Measurements from ENCODE around the gene CBX8. TPM values are rescaled to one million over a fixed set of nuclear protein-coding genes. Genes with fewer than 3 reads are reported as not detected.

The CBX8 gene
- total and polyA plus RNA-seq, 2 of the 13 experiments (the other 11 are each of a cell fraction or from before 2014, with no cell fraction given): 0.34 to 12.6 TPM

DNA sequence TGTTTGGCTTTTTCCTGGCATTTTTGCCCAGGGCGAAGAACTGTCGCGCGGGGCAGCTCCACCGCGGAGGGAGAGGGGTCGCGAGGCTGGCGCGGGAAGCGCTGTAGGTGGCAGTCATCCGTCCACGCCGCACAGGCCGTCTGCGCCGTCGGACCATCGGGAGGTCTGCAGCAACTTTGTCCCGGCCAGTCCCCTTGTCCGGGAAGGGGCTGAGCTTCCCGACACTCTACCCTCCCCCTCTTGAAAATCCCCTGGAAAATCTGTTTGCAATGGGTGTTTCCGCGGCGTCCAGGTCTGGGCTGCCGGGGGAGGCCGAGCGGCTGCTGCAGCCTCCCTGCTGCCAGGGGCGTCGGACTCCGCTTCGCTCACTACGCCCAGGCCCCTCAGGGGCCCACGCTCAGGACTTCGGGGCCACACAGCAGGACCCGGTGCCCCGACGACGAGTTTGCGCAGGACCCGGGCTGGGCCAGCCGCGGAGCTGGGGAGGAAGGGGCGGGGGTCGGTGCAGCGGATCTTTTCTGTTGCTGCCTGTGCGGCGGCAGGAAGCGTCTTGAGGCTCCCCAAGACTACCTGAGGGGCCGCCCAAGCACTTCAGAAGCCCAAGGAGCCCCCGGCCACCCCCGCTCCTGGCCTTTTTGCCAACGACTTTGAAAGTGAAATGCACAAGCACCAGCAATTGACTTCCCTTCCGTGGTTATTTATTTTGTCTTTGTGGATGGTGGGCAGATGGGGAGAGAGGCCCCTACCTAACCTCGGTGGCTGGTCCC lies 44.7 kb upstream of the CBX8 start (continued):
- TF ChIP-seq POGZ (CRISPR knock-in tag; IDR thresholded peaks at IDR 0.05): no peak
- TF ChIP-seq, protein P1, sequence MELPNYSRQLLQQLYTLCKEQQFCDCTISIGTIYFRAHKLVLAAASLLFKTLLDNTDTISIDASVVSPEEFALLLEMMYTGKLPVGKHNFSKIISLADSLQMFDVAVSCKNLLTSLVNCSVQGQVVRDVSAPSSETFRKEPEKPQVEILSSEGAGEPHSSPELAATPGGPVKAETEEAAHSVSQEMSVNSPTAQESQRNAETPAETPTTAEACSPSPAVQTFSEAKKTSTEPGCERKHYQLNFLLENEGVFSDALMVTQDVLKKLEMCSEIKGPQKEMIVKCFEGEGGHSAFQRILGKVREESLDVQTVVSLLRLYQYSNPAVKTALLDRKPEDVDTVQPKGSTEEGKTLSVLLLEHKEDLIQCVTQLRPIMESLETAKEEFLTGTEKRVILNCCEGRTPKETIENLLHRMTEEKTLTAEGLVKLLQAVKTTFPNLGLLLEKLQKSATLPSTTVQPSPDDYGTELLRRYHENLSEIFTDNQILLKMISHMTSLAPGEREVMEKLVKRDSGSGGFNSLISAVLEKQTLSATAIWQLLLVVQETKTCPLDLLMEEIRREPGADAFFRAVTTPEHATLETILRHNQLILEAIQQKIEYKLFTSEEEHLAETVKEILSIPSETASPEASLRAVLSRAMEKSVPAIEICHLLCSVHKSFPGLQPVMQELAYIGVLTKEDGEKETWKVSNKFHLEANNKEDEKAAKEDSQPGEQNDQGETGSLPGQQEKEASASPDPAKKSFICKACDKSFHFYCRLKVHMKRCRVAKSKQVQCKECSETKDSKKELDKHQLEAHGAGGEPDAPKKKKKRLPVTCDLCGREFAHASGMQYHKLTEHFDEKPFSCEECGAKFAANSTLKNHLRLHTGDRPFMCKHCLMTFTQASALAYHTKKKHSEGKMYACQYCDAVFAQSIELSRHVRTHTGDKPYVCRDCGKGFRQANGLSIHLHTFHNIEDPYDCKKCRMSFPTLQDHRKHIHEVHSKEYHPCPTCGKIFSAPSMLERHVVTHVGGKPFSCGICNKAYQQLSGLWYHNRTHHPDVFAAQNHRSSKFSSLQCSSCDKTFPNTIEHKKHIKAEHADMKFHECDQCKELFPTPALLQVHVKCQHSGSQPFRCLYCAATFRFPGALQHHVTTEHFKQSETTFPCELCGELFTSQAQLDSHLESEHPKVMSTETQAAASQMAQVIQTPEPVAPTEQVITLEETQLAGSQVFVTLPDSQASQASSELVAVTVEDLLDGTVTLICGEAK (IDR thresholded peaks at IDR 0.05): no peak
- TF ChIP-seq, protein P1 (CRISPR knock-in tag; IDR thresholded peaks at IDR 0.05): no peak; the same call in 1 of the 2 replicates
- TF ChIP-seq HOXA5 (CRISPR knock-in tag; IDR thresholded peaks at IDR 0.05): peak; percentile 65; the same call in 1 of the 2 replicates
- peak; percentile 46; the same call in 1 of the 2 replicates for TF ChIP-seq ZNF274 (CRISPR knock-in tag; IDR thresholded peaks at IDR 0.05)
- TF ChIP-seq, protein P2, sequence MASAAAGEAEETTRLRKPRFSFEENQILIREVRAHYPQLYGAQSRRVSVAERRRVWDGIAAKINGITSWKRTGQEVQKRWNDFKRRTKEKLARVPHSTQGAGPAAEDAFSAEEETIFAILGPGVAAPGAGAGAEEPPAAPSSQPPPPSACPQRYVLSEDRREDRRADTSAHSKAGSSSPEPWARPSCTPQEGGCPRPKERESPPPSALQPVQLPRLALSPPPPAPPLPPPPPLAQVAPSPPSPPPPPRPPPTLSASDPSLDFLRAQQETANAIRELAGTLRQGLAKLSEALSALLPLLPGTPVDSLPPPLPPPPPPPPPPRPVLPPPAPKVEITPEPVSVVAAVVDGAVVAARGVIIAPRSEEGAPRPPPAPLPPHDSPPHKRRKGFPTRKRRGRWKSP (CRISPR knock-in tag; IDR thresholded peaks at IDR 0.05): no peak
- peak; percentile 56 for TF ChIP-seq ZNF883 (CRISPR knock-in tag; IDR thresholded peaks at IDR 0.05; ENCODE audit: not compliant biosample characterization)
- TF ChIP-seq, protein P3, sequence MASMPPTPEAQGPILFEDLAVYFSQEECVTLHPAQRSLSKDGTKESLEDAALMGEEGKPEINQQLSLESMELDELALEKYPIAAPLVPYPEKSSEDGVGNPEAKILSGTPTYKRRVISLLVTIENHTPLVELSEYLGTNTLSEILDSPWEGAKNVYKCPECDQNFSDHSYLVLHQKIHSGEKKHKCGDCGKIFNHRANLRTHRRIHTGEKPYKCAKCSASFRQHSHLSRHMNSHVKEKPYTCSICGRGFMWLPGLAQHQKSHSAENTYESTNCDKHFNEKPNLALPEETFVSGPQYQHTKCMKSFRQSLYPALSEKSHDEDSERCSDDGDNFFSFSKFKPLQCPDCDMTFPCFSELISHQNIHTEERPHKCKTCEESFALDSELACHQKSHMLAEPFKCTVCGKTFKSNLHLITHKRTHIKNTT (CRISPR knock-in tag; IDR thresholded peaks at IDR 0.05): no peak
- TF ChIP-seq, protein P4, sequence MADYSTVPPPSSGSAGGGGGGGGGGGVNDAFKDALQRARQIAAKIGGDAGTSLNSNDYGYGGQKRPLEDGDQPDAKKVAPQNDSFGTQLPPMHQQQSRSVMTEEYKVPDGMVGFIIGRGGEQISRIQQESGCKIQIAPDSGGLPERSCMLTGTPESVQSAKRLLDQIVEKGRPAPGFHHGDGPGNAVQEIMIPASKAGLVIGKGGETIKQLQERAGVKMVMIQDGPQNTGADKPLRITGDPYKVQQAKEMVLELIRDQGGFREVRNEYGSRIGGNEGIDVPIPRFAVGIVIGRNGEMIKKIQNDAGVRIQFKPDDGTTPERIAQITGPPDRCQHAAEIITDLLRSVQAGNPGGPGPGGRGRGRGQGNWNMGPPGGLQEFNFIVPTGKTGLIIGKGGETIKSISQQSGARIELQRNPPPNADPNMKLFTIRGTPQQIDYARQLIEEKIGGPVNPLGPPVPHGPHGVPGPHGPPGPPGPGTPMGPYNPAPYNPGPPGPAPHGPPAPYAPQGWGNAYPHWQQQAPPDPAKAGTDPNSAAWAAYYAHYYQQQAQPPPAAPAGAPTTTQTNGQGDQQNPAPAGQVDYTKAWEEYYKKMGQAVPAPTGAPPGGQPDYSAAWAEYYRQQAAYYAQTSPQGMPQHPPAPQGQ (CRISPR knock-in tag; IDR thresholded peaks at IDR 0.05; ENCODE audit: borderline replicate concordance): no peak
- no peak for TF ChIP-seq ATAD3A (CRISPR knock-in tag; IDR thresholded peaks at IDR 0.05)
- TF ChIP-seq, protein P5, sequence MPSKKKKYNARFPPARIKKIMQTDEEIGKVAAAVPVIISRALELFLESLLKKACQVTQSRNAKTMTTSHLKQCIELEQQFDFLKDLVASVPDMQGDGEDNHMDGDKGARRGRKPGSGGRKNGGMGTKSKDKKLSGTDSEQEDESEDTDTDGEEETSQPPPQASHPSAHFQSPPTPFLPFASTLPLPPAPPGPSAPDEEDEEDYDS (CRISPR knock-in tag; IDR thresholded peaks at IDR 0.05): no peak; the same call in 1 of the 2 replicates
- TF ChIP-seq, protein P6, sequence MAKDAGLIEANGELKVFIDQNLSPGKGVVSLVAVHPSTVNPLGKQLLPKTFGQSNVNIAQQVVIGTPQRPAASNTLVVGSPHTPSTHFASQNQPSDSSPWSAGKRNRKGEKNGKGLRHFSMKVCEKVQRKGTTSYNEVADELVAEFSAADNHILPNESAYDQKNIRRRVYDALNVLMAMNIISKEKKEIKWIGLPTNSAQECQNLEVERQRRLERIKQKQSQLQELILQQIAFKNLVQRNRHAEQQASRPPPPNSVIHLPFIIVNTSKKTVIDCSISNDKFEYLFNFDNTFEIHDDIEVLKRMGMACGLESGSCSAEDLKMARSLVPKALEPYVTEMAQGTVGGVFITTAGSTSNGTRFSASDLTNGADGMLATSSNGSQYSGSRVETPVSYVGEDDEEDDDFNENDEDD (CRISPR knock-in tag; IDR thresholded peaks at IDR 0.05; ENCODE audit: borderline replicate concordance): no peak
- TF ChIP-seq SUZ12 (IDR thresholded peaks at IDR 0.05; ENCODE audit: low read depth, low read length): no peak

Measured in HepG2 (cell line).